HCT116 (cell line): ENCODE measurements around the gene SLC25A21.

Source experiments
- CTCF ChIP-seq, 3 experiments: fragments of 200-600 bp in 1 of 3; sonication (generic) in 1 of 3; IDR thresholded peaks in 2 of 3; conservative IDR thresholded peaks in 1 of 3; 2 replicates each; pipeline ENCODE4 v1.5.1; 2012 to 2017; ENCODE audit warnings: low read depth in 2 of 3, low read length in 2 of 3, antibody characterized with exemption in 1 of 3, borderline replicate concordance in 1 of 3, control low read depth in 1 of 3, mild to moderate bottlenecking in 1 of 3, mixed read lengths in 1 of 3, mixed run types in 1 of 3, moderate library complexity in 1 of 3; ENCODE audit not compliant: insufficient read depth in 1 of 3
- EZH2 ChIP-seq: fragments of 200-600 bp; sonication (generic); IDR thresholded peaks from 2 replicates; pipeline ENCODE4 v1.6.1; 2017; ENCODE audit warnings: antibody characterized with exemption, mixed run types
- FOSL1 ChIP-seq: IDR thresholded peaks from 2 replicates; pipeline ENCODE4 v1.6.1; 2012; ENCODE audit warnings: low read depth
- JUND ChIP-seq: IDR thresholded peaks from 2 replicates; pipeline ENCODE4 v1.6.1; 2012
- MAX ChIP-seq: IDR thresholded peaks from 2 replicates; pipeline ENCODE4 v1.6.1; 2012
- POLR2A ChIP-seq: IDR thresholded peaks from 2 replicates; pipeline ENCODE4 v1.7.0; 2011; ENCODE audit warnings: borderline replicate concordance; ENCODE audit not compliant: insufficient read depth, insufficient read length; ENCODE audit errors: extremely low read depth
- POLR2AphosphoS5 ChIP-seq: IDR thresholded peaks from 2 replicates; pipeline ENCODE4 v1.6.1; 2011; ENCODE audit warnings: mild to moderate bottlenecking, low read depth, low read length, moderate library complexity
- REST ChIP-seq: IDR thresholded peaks from 2 replicates; pipeline ENCODE4 v1.6.1; 2012; ENCODE audit warnings: low read depth
- SIN3A ChIP-seq: IDR thresholded peaks from 2 replicates; pipeline ENCODE4 v1.6.1; 2012; ENCODE audit warnings: low read depth
- SP1 ChIP-seq: IDR thresholded peaks from 2 replicates; pipeline ENCODE4 v1.6.1; 2012; ENCODE audit warnings: low read depth
- SRF ChIP-seq: IDR thresholded peaks from 2 replicates; pipeline ENCODE4 v1.6.1; 2012; ENCODE audit warnings: low read depth
- YY1 ChIP-seq: IDR thresholded peaks from 2 replicates; pipeline ENCODE4 v1.6.1; 2011; ENCODE audit warnings: low read length, low read depth, moderate library complexity, mild to moderate bottlenecking; ENCODE audit not compliant: insufficient replicate concordance; ENCODE audit errors: extremely low read depth
- ZNF274 ChIP-seq: fragments of 200-500 bp; sonication (Bioruptor generic); IDR thresholded peaks from 2 replicates; pipeline ENCODE4 v1.6.1; 2014; ENCODE audit warnings: mild to moderate bottlenecking, low read depth, low read length, inconsistent platforms

GRCh38 chr14:36860831-36861230 is 311.6 kb downstream of the SLC25A21 start:
- TF ChIP-seq ZNF274 (no peak), CTCF (IDR thresholded peaks at IDR 0.05 in 2 of 3, conservative IDR thresholded peaks at IDR 0.05 in 1 of 3; ENCODE audit: borderline replicate concordance in 1 of 3, insufficient read depth in 1 of 3, low read depth in 2 of 3, low read length in 2 of 3) (no peak), YY1 (no peak), JUND (no peak), EZH2 (no peak), MAX (no peak), FOSL1 (no peak), SIN3A (no peak), POLR2AphosphoS5 (no peak), POLR2A (no peak), SP1 (no peak), REST (no peak), SRF (no peak)
